ENCODE results near the gene TMPRSS2.

DNA sequence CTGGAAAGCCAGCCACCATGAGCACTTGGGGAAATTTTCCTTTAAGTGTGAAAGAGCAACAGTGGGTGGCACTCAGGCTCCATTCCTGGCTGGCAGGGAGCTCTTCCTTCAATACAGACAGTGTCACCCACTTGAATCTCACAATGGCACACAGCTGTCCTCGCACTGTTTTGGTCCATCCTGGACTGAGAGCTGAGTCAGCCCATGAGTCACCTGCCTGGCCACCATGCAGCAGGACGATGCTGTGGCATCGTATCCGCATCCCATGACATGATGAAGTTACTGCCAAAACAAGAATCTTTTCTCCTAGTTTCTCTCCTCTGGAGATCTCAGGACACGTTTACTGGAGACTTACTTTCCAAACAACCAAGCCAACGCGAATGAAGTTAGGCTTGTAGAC is 6.0 kb downstream of the TMPRSS2 start:
- TF ChIP-seq, protein P1, sequence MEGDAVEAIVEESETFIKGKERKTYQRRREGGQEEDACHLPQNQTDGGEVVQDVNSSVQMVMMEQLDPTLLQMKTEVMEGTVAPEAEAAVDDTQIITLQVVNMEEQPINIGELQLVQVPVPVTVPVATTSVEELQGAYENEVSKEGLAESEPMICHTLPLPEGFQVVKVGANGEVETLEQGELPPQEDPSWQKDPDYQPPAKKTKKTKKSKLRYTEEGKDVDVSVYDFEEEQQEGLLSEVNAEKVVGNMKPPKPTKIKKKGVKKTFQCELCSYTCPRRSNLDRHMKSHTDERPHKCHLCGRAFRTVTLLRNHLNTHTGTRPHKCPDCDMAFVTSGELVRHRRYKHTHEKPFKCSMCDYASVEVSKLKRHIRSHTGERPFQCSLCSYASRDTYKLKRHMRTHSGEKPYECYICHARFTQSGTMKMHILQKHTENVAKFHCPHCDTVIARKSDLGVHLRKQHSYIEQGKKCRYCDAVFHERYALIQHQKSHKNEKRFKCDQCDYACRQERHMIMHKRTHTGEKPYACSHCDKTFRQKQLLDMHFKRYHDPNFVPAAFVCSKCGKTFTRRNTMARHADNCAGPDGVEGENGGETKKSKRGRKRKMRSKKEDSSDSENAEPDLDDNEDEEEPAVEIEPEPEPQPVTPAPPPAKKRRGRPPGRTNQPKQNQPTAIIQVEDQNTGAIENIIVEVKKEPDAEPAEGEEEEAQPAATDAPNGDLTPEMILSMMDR (IDR thresholded peaks at IDR 0.05) = no peak
- no peak for TF ChIP-seq POLR2A (IDR thresholded peaks at IDR 0.05)
- TF ChIP-seq EP300 (IDR thresholded peaks at IDR 0.05) = no peak
- no peak for TF ChIP-seq POLR2AphosphoS5 (IDR thresholded peaks at IDR 0.05)

Measured in gastroesophageal sphincter (tissue), 3 donors.